Measurements from ENCODE around the gene MSANTD2.

DNA sequence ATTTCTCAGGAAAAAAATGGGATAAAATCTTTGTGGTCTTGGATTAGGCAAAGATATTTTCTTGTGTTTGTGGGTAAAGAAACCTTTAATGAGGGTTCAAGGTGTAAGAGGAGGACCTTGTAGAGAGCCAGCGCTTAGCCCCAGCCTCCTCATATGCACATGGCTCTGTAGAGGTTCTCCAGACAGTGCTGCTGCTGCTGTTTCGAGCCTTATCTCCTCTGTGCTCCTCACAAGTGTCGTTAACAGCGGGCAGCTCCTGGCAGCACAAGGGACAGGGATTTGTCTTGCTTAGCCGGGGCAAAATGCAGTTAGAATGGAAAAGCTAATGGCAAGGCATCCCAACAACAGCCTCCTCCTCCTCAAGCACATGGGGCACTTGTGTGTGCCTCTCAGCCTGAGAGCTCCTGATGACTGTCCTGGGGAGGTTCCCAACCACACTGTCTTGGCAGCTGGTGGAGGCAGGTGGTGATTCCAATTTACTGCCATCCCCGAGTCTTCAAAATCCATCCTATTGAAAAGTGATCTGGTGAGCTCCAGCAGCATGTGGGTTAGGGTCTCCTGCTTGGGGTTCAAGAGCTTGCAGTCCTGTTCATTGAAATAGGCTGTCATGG lies 7.6 kb upstream of the MSANTD2 start:
- no peak for TF ChIP-seq CTCF (IDR thresholded peaks at IDR 0.05)
- TF ChIP-seq EZH2 (IDR thresholded peaks at IDR 0.05; ENCODE audit: borderline replicate concordance, insufficient read depth, low read depth, low read length, poor library complexity, severe bottlenecking), result no peak

All from B cell (primary cell).